ENCODE data around the gene GRIN2D.

The GRIN2D gene

DNA sequence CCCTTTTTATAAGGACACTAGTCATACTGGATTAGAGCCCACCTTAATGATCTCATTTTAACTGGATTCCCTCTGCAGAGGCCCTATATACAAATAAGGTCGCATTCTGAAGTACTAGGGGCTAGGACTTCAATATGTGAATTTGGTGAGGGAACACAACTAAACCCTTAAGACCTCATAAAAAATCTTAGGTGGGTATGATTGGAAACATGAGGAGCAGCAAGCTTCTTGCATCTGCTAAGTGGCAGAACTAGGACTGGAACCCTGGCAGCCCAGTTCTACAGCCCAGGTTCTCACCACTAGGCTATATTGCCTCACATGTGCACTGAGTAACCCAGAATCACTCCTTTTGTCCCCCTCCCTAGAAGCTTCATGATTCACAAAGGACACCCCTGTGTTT, 35.2 kb downstream of the GRIN2D start:
- H3K4me3 ChIP-seq (ENCODE audit: low read depth, low read length), result no peak overlapping the region
- no peak for DNase-seq (ENCODE audit: low read depth)
- TF ChIP-seq, protein P1, sequence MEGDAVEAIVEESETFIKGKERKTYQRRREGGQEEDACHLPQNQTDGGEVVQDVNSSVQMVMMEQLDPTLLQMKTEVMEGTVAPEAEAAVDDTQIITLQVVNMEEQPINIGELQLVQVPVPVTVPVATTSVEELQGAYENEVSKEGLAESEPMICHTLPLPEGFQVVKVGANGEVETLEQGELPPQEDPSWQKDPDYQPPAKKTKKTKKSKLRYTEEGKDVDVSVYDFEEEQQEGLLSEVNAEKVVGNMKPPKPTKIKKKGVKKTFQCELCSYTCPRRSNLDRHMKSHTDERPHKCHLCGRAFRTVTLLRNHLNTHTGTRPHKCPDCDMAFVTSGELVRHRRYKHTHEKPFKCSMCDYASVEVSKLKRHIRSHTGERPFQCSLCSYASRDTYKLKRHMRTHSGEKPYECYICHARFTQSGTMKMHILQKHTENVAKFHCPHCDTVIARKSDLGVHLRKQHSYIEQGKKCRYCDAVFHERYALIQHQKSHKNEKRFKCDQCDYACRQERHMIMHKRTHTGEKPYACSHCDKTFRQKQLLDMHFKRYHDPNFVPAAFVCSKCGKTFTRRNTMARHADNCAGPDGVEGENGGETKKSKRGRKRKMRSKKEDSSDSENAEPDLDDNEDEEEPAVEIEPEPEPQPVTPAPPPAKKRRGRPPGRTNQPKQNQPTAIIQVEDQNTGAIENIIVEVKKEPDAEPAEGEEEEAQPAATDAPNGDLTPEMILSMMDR (IDR thresholded peaks at IDR 0.05; ENCODE audit: low read depth, low read length, missing control alignments), result no peak

DNA sequence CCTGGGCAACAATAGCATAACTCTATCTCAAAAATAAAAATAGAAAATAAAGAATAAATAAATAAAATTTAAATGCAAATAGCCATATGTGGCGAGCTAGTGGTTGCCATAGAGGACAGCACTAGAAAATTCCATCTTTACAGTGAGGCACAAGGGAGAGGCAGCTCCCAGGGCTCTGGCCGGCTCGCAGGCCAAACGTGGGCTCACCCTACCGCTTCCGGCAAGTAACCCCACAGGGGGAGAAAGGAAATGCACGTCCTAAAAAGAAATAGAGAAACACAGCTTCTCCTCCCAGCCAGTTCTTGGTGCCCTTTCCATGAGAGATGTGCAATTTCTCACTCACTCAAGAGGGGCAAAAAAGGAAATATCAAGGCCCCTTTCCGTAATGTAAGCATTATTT, 39.9 kb downstream of the GRIN2D start:
- no peak overlapping the region for H3K4me3 ChIP-seq (ENCODE audit: low read depth, low read length)
- TF ChIP-seq, protein P1 (IDR thresholded peaks at IDR 0.05; ENCODE audit: low read depth, low read length, missing control alignments), result peak; percentile 33
- no peak for DNase-seq (ENCODE audit: low read depth)

DNA sequence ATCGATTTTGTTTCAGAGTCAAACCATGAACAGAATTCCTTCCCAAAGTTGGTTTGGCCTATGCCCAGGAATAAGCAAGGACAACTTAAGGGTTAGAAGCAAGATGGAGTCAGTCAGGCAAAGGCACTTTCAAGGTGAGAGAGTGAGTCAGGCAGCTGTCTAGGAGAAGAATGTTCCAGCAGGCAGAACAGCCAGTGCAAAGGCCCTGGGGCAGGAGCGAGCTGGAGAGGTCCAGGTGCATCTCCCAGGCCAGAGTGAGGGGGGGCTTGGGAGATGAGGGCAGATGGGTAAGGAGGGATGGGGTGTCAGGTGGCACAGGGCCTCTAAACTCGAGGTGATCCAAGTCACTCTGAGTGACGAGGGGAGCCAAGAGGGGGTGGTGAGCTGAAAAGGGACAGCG, 43.1 kb downstream of the GRIN2D start:
- DNase-seq (ENCODE audit: low read depth), result no peak
- TF ChIP-seq, protein P1 (IDR thresholded peaks at IDR 0.05; ENCODE audit: low read depth, low read length, missing control alignments), result no peak
- H3K4me3 ChIP-seq (ENCODE audit: low read depth, low read length), result no peak overlapping the region

DNA sequence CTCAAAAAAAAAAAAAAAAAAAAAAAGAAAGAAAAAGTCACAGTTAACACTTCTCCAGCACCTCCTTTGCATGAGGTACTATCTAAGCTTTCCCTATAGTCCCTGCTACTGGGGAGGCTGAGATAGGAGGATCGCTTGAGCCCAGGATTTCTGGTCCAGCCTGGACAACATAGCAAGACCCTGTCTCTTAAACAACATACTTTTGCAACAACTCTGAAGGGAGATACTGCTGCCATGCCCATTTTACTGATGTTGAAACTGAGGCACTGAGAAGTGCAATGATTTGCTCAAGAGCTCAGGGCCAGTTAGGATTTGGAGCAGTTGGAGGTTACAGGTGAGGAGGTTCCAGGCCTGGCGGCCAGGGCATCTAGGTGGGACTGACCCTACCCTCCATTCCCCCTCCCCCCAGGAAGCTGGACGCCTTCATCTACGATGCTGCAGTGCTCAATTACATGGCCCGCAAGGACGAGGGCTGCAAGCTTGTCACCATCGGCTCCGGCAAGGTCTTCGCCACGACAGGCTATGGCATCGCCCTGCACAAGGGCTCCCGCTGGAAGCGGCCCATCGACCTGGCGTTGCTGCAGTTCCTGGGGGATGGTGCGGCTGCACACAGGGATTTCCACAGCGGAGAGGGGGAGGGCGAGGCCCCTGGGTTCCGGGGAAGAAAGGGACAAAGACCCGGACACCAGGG, 48.0 kb downstream of the GRIN2D start:
- H3K4me3 ChIP-seq (ENCODE audit: low read depth, low read length), result no peak overlapping the region
- TF ChIP-seq, protein P1 (IDR thresholded peaks at IDR 0.05; ENCODE audit: low read depth, low read length, missing control alignments), result no peak
- DNase-seq (ENCODE audit: low read depth), result no peak

DNA sequence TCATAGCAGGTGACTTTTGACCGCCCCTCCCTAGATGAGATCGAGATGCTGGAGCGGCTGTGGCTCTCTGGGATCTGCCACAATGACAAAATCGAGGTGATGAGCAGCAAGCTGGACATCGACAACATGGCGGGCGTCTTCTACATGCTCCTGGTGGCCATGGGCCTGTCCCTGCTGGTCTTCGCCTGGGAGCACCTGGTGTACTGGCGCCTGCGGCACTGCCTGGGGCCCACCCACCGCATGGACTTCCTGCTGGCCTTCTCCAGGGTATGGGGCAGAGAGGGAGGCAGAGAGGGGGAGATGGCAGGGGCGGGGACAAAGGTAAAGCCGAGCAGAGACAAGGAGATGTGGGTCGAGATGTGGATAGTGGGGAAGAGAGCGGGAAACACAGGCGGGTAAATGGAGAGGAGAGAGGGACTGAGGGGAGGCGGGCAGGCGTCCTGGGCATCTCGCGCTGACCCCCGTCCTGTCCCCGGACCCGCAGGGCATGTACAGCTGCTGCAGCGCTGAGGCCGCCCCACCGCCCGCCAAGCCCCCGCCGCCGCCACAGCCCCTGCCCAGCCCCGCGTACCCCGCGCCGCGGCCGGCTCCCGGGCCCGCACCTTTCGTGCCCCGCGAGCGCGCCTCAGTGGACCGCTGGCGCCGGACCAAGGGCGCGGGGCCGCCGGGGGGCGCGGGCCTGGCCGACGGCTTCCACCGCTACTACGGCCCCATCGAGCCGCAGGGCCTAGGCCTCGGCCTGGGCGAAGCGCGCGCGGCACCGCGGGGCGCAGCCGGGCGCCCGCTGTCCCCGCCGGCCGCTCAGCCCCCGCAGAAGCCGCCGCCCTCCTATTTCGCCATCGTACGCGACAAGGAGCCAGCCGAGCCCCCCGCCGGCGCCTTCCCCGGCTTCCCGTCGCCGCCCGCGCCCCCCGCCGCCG, 48.9 kb downstream of the GRIN2D start:
- no peak for DNase-seq (ENCODE audit: low read depth)
- no peak overlapping the region for H3K4me3 ChIP-seq (ENCODE audit: low read depth, low read length)
- TF ChIP-seq, protein P1 (IDR thresholded peaks at IDR 0.05; ENCODE audit: low read depth, low read length, missing control alignments), result no peak

DNA sequence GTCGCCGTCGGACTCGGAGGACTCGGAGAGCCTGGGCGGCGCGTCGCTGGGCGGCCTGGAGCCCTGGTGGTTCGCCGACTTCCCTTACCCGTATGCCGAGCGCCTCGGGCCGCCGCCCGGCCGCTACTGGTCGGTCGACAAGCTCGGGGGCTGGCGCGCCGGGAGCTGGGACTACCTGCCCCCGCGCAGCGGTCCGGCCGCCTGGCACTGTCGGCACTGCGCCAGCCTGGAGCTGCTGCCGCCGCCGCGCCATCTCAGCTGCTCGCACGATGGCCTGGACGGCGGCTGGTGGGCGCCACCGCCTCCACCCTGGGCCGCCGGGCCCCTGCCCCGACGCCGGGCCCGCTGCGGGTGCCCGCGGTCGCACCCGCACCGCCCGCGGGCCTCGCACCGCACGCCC, 49.8 kb downstream of the GRIN2D start:
- no peak for DNase-seq (ENCODE audit: low read depth)
- TF ChIP-seq, protein P1 (IDR thresholded peaks at IDR 0.05; ENCODE audit: low read depth, low read length, missing control alignments), result no peak
- H3K4me3 ChIP-seq (ENCODE audit: low read depth, low read length), result no peak overlapping the region

Data from GM12864 (cell line).